ENCODE data around the gene GALNS. TPM values are rescaled to one million over a fixed set of nuclear protein-coding genes. Genes with fewer than 3 reads are reported as not detected.

Gene GALNS
- total and polyA plus RNA-seq, 2 experiments from 2014 or later, result 19.6 to 53.5 TPM

DNA sequence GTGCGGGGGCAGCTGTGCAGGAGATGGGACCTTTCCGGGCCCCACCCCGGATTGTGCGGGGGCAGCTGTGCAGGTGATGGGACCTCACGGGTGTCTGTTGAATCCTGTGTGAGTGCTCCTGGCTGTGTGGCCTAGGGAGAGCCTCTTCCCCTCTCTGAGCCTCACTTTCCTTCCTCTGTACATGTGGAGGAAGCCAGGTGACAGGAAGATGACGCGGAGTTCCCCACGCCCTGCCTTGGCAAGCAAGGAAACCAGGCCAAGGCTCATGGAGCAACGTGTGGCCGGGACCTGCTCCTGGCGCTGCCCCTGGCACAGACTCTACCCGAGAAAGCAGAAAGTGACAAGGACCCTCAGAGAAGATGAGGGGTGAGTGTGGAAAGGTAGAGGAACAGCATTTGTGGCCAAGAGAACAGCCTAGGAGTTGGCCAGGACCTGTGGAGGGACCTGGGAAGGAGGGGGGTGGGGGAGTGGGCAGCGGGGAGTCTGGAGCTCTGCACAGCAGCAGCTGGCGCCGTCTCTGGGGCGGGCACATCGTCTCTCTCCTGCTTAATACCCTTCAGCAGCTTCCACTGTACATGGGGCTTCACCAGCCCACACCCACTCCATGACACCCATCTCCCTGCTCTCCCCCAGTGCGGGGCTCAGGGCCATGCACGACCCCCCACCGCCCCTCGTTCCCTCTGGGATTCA, 48.1 kb upstream of the GALNS start:
- DNase-seq (ENCODE audit: low spot score), result no peak
- H3K4me1 ChIP-seq (ENCODE audit: insufficient read depth), result no peaks in the 10 kb centered on the region
- no peaks in the 10 kb centered on the region for H4K20me1 ChIP-seq (ENCODE audit: insufficient read depth, poor library complexity, severe bottlenecking)
- H3K9me3 ChIP-seq (ENCODE audit: low read depth), result no peaks in the 10 kb centered on the region
- H3K27ac ChIP-seq, result no peak overlapping the region
- H3K4me2 ChIP-seq, result no peak overlapping the region
- no peaks in the 10 kb centered on the region for H3K79me2 ChIP-seq
- no peak overlapping the region for H3K4me3 ChIP-seq
- no peak overlapping the region for H2AFZ ChIP-seq
- no peaks in the 10 kb centered on the region for H3K9me2 ChIP-seq (replicated peaks; ENCODE audit: insufficient read depth)
- TF ChIP-seq EZH2phosphoT487 (IDR thresholded peaks at IDR 0.05; ENCODE audit: low read depth, severe bottlenecking, unreplicated experiment) (no peak), EZH2 (IDR thresholded peaks at IDR 0.05; ENCODE audit: borderline replicate concordance) (no peak)
- TF ChIP-seq, protein P1, sequence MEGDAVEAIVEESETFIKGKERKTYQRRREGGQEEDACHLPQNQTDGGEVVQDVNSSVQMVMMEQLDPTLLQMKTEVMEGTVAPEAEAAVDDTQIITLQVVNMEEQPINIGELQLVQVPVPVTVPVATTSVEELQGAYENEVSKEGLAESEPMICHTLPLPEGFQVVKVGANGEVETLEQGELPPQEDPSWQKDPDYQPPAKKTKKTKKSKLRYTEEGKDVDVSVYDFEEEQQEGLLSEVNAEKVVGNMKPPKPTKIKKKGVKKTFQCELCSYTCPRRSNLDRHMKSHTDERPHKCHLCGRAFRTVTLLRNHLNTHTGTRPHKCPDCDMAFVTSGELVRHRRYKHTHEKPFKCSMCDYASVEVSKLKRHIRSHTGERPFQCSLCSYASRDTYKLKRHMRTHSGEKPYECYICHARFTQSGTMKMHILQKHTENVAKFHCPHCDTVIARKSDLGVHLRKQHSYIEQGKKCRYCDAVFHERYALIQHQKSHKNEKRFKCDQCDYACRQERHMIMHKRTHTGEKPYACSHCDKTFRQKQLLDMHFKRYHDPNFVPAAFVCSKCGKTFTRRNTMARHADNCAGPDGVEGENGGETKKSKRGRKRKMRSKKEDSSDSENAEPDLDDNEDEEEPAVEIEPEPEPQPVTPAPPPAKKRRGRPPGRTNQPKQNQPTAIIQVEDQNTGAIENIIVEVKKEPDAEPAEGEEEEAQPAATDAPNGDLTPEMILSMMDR (IDR thresholded peaks at IDR 0.05; ENCODE audit: poor library complexity), result no peak
- no peaks in the 10 kb centered on the region for H3K36me3 ChIP-seq (replicated peaks; ENCODE audit: insufficient read depth, low read depth)
- no peaks in the 10 kb centered on the region for H3K27me3 ChIP-seq
- WGBS (ENCODE audit: low lambda C conversion rate, missing lambda C conversion rate), result 88% methylated on average over 16 of the region's 21 CpGs

- Histone ChIP-seq H3K79me2 (no peaks in the 10 kb centered on the region), H3K9me2 (replicated peaks; ENCODE audit: insufficient read depth) (no peaks in the 10 kb centered on the region), H3K9me3 (ENCODE audit: low read depth) (no peaks in the 10 kb centered on the region), H4K20me1 (ENCODE audit: insufficient read depth, poor library complexity, severe bottlenecking) (no peaks in the 10 kb centered on the region), H2AFZ (no peak overlapping the region), H3K4me3 (no peak overlapping the region), H3K36me3 (replicated peaks; ENCODE audit: insufficient read depth, low read depth) (no peaks in the 10 kb centered on the region), H3K27me3 (no peaks in the 10 kb centered on the region), H3K27ac (no peak overlapping the region), H3K4me2 (no peak overlapping the region), H3K4me1 (ENCODE audit: insufficient read depth) (no peaks in the 10 kb centered on the region)
- no peak for DNase-seq (ENCODE audit: low spot score)
- TF ChIP-seq EZH2 (IDR thresholded peaks at IDR 0.05; ENCODE audit: borderline replicate concordance) (no peak), EZH2phosphoT487 (IDR thresholded peaks at IDR 0.05; ENCODE audit: low read depth, severe bottlenecking, unreplicated experiment) (no peak)
- TF ChIP-seq, protein P1 (IDR thresholded peaks at IDR 0.05; ENCODE audit: poor library complexity), result no peak
- 87% methylated on average over 13 of the region's 14 CpGs for WGBS (ENCODE audit: low lambda C conversion rate, missing lambda C conversion rate)
Measured at GRCh38 chr16:88903267-88903666, 46.5 kb upstream of the GALNS start.

DNA sequence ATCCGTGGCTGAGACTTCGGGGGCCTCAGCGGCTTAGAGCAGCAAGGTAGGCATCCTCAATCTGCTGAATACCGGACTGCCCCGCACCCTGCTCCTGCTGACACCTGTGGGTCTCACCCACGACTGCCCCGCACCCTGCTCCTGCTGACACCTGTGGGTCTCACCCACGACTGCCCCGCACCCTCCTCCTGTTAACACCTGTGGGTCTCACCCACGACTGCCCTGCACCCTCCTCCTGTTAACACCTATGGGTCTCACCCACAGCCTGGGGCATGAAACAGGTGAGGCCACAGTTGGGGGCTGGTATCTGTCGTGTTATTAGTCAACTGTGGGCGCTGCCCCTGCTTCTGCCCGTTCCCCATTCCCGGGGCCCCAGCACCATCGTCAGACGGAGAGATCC, 46.0 kb upstream of the GALNS start:
- Histone ChIP-seq H3K79me2 (no peaks in the 10 kb centered on the region), H3K9me2 (replicated peaks; ENCODE audit: insufficient read depth) (no peaks in the 10 kb centered on the region), H3K4me1 (ENCODE audit: insufficient read depth) (no peaks in the 10 kb centered on the region), H3K4me2 (no peak overlapping the region), H3K27me3 (no peaks in the 10 kb centered on the region), H2AFZ (no peak overlapping the region), H3K27ac (no peak overlapping the region), H4K20me1 (ENCODE audit: insufficient read depth, poor library complexity, severe bottlenecking) (no peaks in the 10 kb centered on the region), H3K36me3 (replicated peaks; ENCODE audit: insufficient read depth, low read depth) (no peaks in the 10 kb centered on the region), H3K9me3 (ENCODE audit: low read depth) (no peaks in the 10 kb centered on the region), H3K4me3 (no peak overlapping the region)
- TF ChIP-seq EZH2 (IDR thresholded peaks at IDR 0.05; ENCODE audit: borderline replicate concordance) (no peak), EZH2phosphoT487 (IDR thresholded peaks at IDR 0.05; ENCODE audit: low read depth, severe bottlenecking, unreplicated experiment) (no peak)
- TF ChIP-seq, protein P1 (IDR thresholded peaks at IDR 0.05; ENCODE audit: poor library complexity), result no peak
- 90% methylated on average over 16 of the region's 16 CpGs for WGBS (ENCODE audit: low lambda C conversion rate, missing lambda C conversion rate)
- no peak for DNase-seq (ENCODE audit: low spot score)
